NCI-H2107 (cell line): ENCODE measurements around the gene SYVN1.
A peak's percentile ranks its signal among the peaks of the same experiment; 100 is the strongest.

Experiments
- DNase-seq: peaks from one replicate; lab custom pipeline; 2025; lab: John Stamatoyannopoulos, UW

Gene SYVN1

GRCh38 chr11:65087827-65088226, 46.5 kb downstream of the SYVN1 start:
- no peak for DNase-seq

DNA sequence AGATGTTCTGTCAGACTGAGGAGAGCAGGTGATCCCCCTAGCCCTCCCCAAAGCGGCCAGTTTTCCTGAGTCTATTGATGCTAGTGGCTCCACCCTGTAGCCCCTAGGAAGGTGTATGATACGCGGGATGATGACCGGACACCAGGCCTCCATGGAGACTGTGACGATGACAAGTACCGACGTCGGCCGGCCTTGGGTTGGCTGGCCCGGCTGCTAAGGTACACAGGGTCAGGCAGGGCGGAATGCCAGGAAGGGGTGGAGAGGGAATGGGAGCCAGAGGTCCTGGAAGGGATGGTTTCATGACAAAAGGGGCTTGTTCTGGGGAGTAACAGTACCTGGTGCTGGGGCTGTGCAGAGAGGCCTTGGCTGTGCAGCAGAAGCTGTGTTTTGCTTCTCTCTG, 47.1 kb downstream of the SYVN1 start:
- no peak for DNase-seq

DNA sequence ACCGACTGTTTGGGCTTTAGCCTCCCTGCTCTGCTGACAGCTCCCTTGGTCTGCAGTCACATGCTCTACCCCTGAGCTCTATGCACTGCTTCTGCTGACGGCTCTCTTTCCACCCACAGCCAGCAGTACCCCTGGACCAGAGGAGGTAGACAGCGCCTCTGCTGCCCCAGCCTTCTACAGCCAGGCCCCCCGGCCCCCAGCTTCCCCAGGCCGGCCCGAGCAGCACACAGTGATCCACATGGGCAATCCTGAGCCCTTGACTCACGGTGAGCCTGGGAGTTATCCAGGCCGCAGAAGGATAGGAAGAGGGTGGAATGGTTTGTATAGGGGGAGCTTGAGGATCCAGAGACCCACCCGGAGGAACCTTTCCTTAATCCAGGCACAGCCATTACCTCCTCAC, 47.5 kb downstream of the SYVN1 start:
- no peak for DNase-seq

DNA sequence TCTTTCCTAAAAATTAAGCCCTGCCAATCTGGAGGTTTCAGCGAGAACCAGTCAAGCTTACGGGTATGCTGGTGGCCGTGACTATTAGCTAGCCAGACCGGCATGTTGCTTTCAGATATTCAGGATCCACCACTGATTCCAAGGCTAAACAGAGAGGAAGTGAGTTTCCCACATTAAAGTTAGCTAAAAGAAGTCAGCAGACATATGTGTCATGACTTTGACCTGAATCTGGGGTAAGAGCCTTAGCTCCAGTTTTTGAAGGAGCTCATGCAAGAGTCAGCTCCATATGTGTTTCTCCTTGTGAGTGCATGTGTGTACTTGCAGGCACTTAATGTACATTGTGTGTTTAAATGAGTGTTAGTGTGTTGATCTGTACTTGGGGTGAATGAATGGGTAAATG, 48.9 kb downstream of the SYVN1 start:
- no peak for DNase-seq

DNA sequence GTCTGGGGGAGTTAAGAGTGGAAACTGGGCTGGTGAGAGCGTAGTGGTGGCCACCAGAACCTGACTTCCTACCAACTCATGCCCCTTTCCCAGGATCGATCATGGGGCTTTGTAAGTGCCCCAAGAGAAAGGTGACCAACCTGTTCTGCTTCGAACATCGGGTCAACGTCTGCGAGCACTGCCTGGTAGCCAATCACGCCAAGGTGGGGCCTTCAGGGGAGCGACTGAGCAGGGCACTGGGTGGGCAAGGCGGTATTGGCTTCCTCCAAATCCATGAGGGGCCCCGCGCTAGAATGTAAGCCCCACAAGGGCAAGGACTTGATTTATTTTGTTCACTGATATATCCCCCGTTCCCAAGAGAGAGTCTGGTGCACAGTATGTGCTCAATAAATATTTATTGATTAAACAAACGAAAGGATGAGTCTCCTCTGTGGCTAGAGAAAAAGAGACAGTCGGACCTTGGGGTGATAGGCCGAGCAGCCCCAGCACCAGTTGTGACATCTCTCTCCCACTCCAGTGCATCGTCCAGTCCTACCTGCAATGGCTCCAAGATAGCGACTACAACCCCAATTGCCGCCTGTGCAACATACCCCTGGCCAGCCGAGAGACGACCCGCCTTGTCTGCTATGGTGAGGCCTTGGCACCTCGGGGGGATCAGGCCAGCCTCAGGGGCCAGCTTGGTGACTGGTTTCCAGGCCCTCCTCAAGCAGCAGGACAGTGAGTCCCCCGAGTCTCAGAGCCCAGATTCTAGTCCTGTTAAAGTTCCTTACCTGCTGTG, 49.5 kb downstream of the SYVN1 start:
- DNase-seq = no peak

DNA sequence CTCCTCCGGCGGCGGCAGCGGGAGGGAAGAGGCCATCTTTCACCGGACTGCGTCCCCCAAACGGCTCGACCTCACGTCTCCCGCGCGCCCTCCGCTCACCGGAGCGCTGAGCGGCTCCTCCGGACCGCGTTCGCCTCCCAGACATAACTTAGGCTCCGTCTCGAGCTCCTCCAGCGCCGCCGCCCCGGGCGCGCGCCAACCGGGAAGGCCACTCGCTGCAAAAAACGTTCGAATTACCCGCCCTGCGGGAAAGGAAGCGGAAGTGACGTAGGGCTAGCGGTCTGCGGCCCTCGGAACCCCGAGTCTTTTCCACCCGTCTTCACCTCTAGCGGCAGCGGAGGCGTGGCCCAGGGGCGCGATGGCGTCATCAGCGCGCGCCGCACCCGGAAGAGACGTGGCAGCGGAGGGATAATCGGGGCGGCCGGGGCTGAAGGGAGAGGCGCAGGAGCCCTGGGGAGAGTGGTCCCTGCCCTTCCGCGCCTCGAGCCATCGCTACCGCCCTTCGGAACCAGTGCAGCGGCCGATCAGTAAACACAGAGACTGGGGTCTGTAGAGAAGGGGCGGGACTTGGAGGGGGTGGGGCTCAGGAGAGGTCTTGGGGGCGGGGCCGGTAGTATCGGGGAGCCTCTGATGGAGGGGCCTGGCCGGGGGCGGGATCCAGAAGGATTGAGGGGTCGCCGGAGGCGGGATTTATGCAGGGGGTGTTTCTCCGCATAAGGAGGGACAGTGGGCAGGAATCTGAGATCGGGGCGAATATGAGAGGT, 50.3 kb downstream of the SYVN1 start, which contains the start of the genes CDCA5 and ZFPL1:
Gene CDCA5, minus strand, starts transcription at position 207 of the 764 bp plus-strand sequence. Its CDS starts 62 bp downstream, at position 145.
Gene ZFPL1, plus strand, starts transcription at position 389 of the 764 bp plus-strand sequence. CDS start 477 bp downstream, outside the sequence.
- DNase-seq = peak; percentile 95

GRCh38 chr11:65083134-65083833, 51.0 kb downstream of the SYVN1 start:
- DNase-seq = no peak

- no peak for DNase-seq
These were observed 55.5 kb downstream of the SYVN1 start for GRCh38 chr11:65078786-65079342.

- DNase-seq = no peak
These were observed 56.2 kb downstream of the SYVN1 start for GRCh38 chr11:65078151-65078550.

DNA sequence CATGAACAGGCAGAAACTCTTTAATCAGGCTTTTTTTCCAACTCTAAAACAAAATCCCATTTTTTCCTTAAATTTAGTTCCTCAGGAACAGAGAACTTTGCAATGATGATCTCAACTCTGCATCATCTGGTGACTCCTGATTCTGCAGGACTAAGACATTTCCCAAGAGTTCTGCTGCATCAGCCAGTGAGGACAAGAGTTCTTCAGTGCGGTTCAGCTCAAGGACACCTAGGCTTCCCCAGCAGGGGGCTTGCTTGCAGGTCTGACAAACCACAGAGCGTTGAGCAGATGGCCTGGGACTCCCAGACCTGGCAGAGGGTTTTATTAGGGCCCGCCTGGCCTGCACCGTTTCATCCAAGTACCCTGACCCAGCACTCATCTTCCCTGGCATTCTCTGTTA, 56.9 kb downstream of the SYVN1 start:
- DNase-seq = no peak
